Thyroid gland (tissue), 4 donors: Measurements from ENCODE around the gene NLRP2B. TPM values are rescaled to one million over a fixed set of nuclear protein-coding genes. Genes with fewer than 3 reads are reported as not detected.
"Not testable (repeated sequence)": the region's sequence is repeated elsewhere in the genome, so short reads cannot be mapped to it uniquely, and the experiment has no call there.

Experiments used
- DNase-seq, 2 donors: peaks; one replicate each; pipeline ENCODE4 v3.0.0-alpha.2; 2019
- H3K27ac ChIP-seq, 3 donors: fragments of 200-600 bp; sonication (generic); 1 replicate in 2 of 3; 2 replicates in 1 of 3; pipeline ENCODE4 v1.5.1; 2016 to 2019; ENCODE audit warnings: mild to moderate bottlenecking in 1 of 3, moderate library complexity in 1 of 3
- H3K27me3 ChIP-seq: fragments of 200-600 bp; sonication (generic); one replicate; pipeline ENCODE4 v1.5.1; 2019
- H3K36me3 ChIP-seq, 2 donors: fragments of 200-600 bp; sonication (generic); one replicate each; pipeline ENCODE4 v1.5.1; 2016 to 2019
- H3K4me1 ChIP-seq, 2 donors: fragments of 200-600 bp; sonication (generic); one replicate each; pipeline ENCODE4 v1.5.1; 2017 to 2019
- H3K4me3 ChIP-seq, 3 donors: fragments of 200-600 bp; sonication (generic); replicated peaks in 1 of 3; 1 replicate in 2 of 3; 2 replicates in 1 of 3; pipeline ENCODE4 v1.5.1; 2016; ENCODE audit warnings: mild to moderate bottlenecking in 1 of 3
- H3K9me3 ChIP-seq: fragments of 200-600 bp; sonication (generic); one replicate; pipeline ENCODE4 v1.5.1; 2017
- POLR2A ChIP-seq, 2 donors: fragments of 450-650 bp; IDR thresholded peaks; one replicate each; pipeline ENCODE4 v1.6.1; 2017; ENCODE audit warnings: antibody characterized with exemption in 2 of 2, mild to moderate bottlenecking in 2 of 2, moderate library complexity in 1 of 2
- WGBS, 2 donors: methylation state at CpG; one replicate each; pipeline ENCODE4 v1.1.5; 2017; 5-methylcytosine and 5-hydroxymethylcytosine counted together
- intact Hi-C: fragments of 100-400 bp; cut with DNase I; formaldehyde crosslinking; loops from one replicate; pipeline ENCODE4 v1.15.1; 2023
- total RNA-seq, 4 donors: library from RNA; depleted of rRNA; stranded (reverse); fragments of >200 nt; gene quantifications; one replicate each; pipeline ENCODE4 v1.2.3, GENCODE V29; 2016
- TF ChIP-seq, protein P1 (sequence below), 6 experiments: fragments of 200-600 bp in 3 of 6; fragments of 450-650 bp in 3 of 6; sonication (generic) in 3 of 6; IDR thresholded peaks; one replicate each; pipeline ENCODE4 v1.5.1; 2016 to 2019; ENCODE audit warnings: antibody characterized with exemption in 6 of 6, mild to moderate bottlenecking in 2 of 6, inconsistent platforms in 1 of 6, moderate library complexity in 1 of 6

Gene NLRP2B
- total RNA-seq, result under 1 TPM in 2 of 4 donors, not detected in 2; 0.13 to 0.63 TPM

DNA sequence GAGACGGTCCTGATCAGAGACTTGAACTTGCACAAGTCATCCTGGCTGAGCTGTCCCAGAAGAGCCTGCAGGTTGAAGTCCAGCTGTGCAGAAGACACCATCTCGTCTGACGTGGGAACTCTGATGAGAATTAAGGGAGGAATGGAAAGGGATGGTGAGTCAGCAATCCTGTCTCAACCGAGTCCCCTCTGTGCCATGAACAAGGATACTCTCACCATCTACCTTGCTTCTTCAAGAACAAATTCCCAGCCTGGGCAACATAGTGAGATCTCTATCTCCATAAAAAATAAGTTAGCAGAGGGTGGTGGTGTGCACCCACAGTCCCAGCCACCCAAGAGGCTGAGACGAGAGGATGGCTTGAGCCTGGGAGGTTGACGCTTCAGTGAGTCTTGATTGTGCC lies at the start of gene NLRP2B:
Gene NLRP2B, minus strand, starts transcription at position 101 of the 400 bp plus-strand sequence.
- WGBS, 2 donors, result 86% methylated on average over 5 to 6 of the region's 6 CpGs
- Histone ChIP-seq H3K27me3 (no peaks in the 10 kb centered on the region), H3K4me1 (no peaks in the 10 kb centered on the region), H3K27ac (no peak within 1 kb of the TSS), H3K36me3 (no peaks in the 10 kb centered on the region), H3K4me3 (no peak within 1 kb of the TSS), H3K9me3 (no peaks in the 10 kb centered on the region)
- intact Hi-C loops, result no loop called here
- TF ChIP-seq, protein P1, sequence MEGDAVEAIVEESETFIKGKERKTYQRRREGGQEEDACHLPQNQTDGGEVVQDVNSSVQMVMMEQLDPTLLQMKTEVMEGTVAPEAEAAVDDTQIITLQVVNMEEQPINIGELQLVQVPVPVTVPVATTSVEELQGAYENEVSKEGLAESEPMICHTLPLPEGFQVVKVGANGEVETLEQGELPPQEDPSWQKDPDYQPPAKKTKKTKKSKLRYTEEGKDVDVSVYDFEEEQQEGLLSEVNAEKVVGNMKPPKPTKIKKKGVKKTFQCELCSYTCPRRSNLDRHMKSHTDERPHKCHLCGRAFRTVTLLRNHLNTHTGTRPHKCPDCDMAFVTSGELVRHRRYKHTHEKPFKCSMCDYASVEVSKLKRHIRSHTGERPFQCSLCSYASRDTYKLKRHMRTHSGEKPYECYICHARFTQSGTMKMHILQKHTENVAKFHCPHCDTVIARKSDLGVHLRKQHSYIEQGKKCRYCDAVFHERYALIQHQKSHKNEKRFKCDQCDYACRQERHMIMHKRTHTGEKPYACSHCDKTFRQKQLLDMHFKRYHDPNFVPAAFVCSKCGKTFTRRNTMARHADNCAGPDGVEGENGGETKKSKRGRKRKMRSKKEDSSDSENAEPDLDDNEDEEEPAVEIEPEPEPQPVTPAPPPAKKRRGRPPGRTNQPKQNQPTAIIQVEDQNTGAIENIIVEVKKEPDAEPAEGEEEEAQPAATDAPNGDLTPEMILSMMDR (IDR thresholded peaks at IDR 0.05), result no peak
- TF ChIP-seq POLR2A (IDR thresholded peaks at IDR 0.05), result no peak
- DNase-seq, result no peak

DNA sequence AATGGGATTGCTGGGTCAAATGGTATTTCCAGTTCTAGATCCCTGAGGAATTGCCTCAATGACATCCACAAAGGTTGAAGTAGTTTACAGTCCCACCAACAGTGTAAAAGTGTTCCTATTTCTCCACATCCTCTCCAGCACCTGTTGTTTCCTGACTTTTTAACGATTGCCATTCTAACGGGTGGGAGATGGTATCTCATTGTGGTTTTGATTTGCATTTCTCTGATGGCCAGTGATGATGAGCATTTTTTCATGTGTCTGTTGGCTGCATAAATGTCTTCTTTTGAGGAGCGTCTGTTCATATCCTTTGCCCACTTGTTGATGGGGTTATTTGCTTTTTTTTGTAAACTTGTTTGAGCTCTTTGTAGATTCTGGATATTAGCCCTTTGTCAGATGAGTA lies 45.9 kb upstream of the NLRP2B start:
- DNase-seq, H3K9me3 ChIP-seq, H3K4me1 ChIP-seq, intact Hi-C loops, H3K4me3 ChIP-seq, H3K27ac ChIP-seq, H3K27me3 ChIP-seq, H3K36me3 ChIP-seq: not testable (repeated sequence)
- WGBS, 2 donors, result 92% methylated on average over 3 of the region's 3 CpGs

DNA sequence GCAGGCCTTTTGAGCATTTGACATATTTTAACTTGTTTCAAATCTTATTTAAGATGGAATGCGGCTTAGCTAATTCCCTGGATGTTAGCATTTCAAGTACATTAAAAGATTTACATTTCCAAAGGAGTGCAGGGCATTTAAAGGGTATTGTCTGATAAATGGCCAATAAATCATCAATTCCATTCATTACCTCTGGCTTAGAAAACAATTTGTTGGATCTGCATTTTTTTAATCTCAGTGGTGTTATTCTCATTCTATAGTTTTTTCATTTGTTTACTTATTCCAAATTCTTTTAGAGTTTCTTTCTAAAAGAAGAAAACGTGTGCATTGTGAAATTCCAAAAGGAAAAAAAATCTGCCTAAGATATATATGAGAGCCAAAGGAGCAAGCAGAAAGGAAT lies 1.3 kb upstream of the NLRP2B start:
- Histone ChIP-seq H3K4me3 (no peak overlapping the region), H3K27me3 (no peaks in the 10 kb centered on the region), H3K27ac (no peak overlapping the region), H3K4me1 (no peaks in the 10 kb centered on the region), H3K9me3 (no peaks in the 10 kb centered on the region), H3K36me3 (no peaks in the 10 kb centered on the region)
- intact Hi-C loops, result no loop called here
- WGBS, 2 donors, result 50 to 51% methylated on average over 2 of the region's 2 CpGs
- no peak for DNase-seq
- TF ChIP-seq POLR2A (IDR thresholded peaks at IDR 0.05), result no peak
- TF ChIP-seq, protein P1 (IDR thresholded peaks at IDR 0.05), result no peak

DNA sequence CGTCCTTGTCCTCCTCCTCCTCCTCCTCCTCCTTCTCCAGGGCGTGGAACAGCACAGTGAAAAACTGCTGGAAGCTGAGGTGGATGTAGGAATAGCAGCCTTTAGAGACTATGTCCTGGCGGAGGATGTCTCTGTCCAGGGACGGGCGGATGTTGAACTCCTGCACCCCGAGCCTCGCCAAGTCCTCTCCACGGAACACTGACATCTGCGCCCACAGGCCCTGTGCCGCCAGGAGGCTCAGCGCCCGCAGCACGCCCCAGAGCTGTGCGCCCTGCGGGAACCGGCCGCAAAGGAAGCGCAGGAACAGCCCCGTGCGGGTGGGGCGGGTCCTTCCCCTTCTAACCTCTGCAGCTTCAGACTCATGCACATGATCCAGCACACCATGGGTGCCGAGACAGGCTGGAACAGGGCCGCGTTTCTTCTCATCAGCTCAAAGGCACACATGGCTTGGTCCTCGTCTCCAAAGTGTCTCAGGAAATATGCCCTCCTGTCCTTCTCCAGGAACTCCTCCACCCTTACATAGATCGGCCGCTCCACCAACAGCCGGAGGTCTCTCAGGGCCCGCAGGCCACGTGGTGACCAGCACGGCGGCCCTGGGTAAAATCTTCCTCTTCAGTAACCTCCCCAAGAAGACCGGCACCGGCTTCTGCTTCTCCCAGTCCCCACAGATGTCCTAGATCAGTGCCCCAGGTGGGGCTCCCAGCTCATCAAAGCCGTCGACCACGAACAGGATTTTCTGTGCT lies 1.2 kb downstream of the NLRP2B start:
- TF ChIP-seq, protein P1 (IDR thresholded peaks at IDR 0.05), result no peak
- TF ChIP-seq POLR2A (IDR thresholded peaks at IDR 0.05), result no peak
- WGBS, 2 donors, result 92 to 98% methylated on average over 14 to 19 of the region's 37 CpGs
- no peaks in the 10 kb centered on the region for H3K36me3 ChIP-seq
- no peak overlapping the region for H3K27ac ChIP-seq
- DNase-seq, result no peak
- no peaks in the 10 kb centered on the region for H3K4me1 ChIP-seq
- no peak overlapping the region for H3K4me3 ChIP-seq
- no peaks in the 10 kb centered on the region for H3K27me3 ChIP-seq
- intact Hi-C loops, result no loop called here
- no peaks in the 10 kb centered on the region for H3K9me3 ChIP-seq

DNA sequence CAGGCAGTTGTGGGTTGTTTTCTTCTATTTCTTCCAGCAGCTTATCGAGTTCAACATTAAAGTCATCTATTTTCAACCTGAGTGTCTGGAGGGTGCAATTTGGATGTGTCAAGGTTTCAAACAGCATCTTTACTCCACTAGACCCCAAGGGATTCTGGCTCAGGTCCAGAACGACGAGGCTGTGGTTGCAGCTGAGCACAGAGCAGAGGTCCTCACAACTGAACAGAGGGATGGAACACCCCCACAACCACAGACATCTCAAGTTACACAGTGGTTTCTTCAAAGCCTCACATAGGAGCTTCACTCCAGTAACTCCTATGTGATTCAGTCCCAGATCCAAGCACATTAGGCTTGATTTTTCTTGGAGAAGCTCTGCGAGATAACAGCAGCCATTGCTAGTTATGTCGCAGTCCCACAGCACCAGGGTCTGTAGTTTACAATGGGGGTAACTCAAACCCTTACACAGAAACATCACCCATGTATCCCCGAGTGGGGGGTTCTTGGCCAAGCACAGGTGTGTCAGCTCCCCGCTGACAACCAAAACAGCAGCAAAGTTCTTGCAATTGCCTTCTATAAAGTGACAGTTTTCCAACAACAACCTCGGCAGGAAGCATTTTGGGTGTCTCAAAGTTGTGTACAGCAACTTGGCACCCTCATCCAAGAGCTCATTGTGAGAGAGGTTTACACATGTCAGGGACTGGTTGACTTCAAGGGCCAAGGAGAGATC lies 2.8 kb downstream of the NLRP2B start:
- WGBS, 2 donors, result 74 to 84% methylated on average over 2 to 8 of the region's 8 CpGs
- Histone ChIP-seq H3K9me3 (no peaks in the 10 kb centered on the region), H3K4me3 (no peak overlapping the region), H3K27ac (no peak overlapping the region), H3K27me3 (no peaks in the 10 kb centered on the region), H3K4me1 (no peaks in the 10 kb centered on the region), H3K36me3 (no peaks in the 10 kb centered on the region)
- DNase-seq, result no peak
- TF ChIP-seq POLR2A (IDR thresholded peaks at IDR 0.05), result no peak
- TF ChIP-seq, protein P1 (IDR thresholded peaks at IDR 0.05), result no peak
- intact Hi-C loops, result no loop called here
